Lower leg skin (tissue), 4 donors: Measurements from ENCODE around the gene FZD10. TPM values are rescaled to one million over a fixed set of nuclear protein-coding genes. Genes with fewer than 3 reads are reported as not detected.

Experiments used
- DNase-seq, 2 donors: peaks; one replicate each; pipeline ENCODE4 v3.0.0-alpha.2; 2019; ENCODE audit warnings: low spot score in 2 of 2
- H3K4me3 ChIP-seq: fragments of 200-600 bp; sonication (generic); 2 replicates; pipeline ENCODE4 v1.5.1; 2017; ENCODE audit warnings: mild to moderate bottlenecking, low read depth; ENCODE audit not compliant: poor library complexity, severe bottlenecking
- CTCF ChIP-seq, 3 donors: fragments of 450-650 bp; IDR thresholded peaks; one replicate each; pipeline ENCODE4 v1.5.1; 2016; ENCODE audit warnings: antibody characterized with exemption in 3 of 3, mild to moderate bottlenecking in 3 of 3, moderate library complexity in 2 of 3
- POLR2A ChIP-seq, 2 donors: fragments of 450-650 bp; IDR thresholded peaks; one replicate each; pipeline ENCODE4 v1.6.1; 2016 to 2017; ENCODE audit warnings: antibody characterized with exemption in 2 of 2, mild to moderate bottlenecking in 1 of 2, moderate library complexity in 1 of 2
- WGBS, 2 donors: methylation state at CpG; one replicate each; pipeline ENCODE4 v1.1.5; 2018; 5-methylcytosine and 5-hydroxymethylcytosine counted together
- intact Hi-C: fragments of 100-400 bp; cut with DNase I; formaldehyde crosslinking; loops from one replicate; pipeline ENCODE4 v1.15.0; 2023; ENCODE audit warnings: low total_unique reads
- total RNA-seq, 4 donors: library from RNA; depleted of rRNA; stranded (reverse); fragments of >200 nt; gene quantifications; one replicate each; pipeline ENCODE4 v1.1.0, GENCODE V29; 2016

FZD10 gene
- total RNA-seq, 4 donors from 2014 or later = 11.0 to 33.2 (median 19.3) TPM

- WGBS, 2 donors = 84 to 85% methylated on average over 6 of the region's 6 CpGs
- DNase-seq = no peak
- intact Hi-C loops = no loop called here
- no peak for TF ChIP-seq POLR2A (IDR thresholded peaks at IDR 0.05)
- no peak for TF ChIP-seq CTCF (IDR thresholded peaks at IDR 0.05)
- H3K4me3 ChIP-seq = no peak overlapping the region
Measured at GRCh38 chr12:130118181-130118580, 44.1 kb upstream of the FZD10 start.

- 72 to 79% methylated on average over 19 to 20 of the region's 27 CpGs for WGBS, 2 donors
- H3K4me3 ChIP-seq = no peak overlapping the region
- DNase-seq = no peak
- TF ChIP-seq CTCF (IDR thresholded peaks at IDR 0.05) = no peak
- TF ChIP-seq POLR2A (IDR thresholded peaks at IDR 0.05) = no peak
- intact Hi-C loops = no loop called here
Measured at GRCh38 chr12:130119241-130119861, 42.9 kb upstream of the FZD10 start.

- H3K4me3 ChIP-seq = no peak overlapping the region
- WGBS, 2 donors = 81% methylated on average over 29 to 31 of the region's 31 CpGs
- no peak for TF ChIP-seq POLR2A (IDR thresholded peaks at IDR 0.05)
- no peak for TF ChIP-seq CTCF (IDR thresholded peaks at IDR 0.05)
- intact Hi-C loops = no loop called here
- no peak for DNase-seq
Measured at GRCh38 chr12:130120012-130120805, 42.1 kb upstream of the FZD10 start.

GRCh38 chr12:130121226-130122000 lies 40.9 kb upstream of the FZD10 start:
- intact Hi-C loops = no loop called here
- H3K4me3 ChIP-seq = no peak overlapping the region
- no peak for TF ChIP-seq CTCF (IDR thresholded peaks at IDR 0.05)
- TF ChIP-seq POLR2A (IDR thresholded peaks at IDR 0.05) = no peak
- no peak for DNase-seq
- WGBS, 2 donors = 45 to 49% methylated on average over 11 of the region's 11 CpGs

- WGBS, 2 donors = 56 to 62% methylated on average over 4 of the region's 4 CpGs
- TF ChIP-seq POLR2A (IDR thresholded peaks at IDR 0.05) (no peak), CTCF (IDR thresholded peaks at IDR 0.05) (no peak)
Measured at GRCh38 chr12:130122356-130122755, 39.9 kb upstream of the FZD10 start.

More at GRCh38 chr12:130122356-130122755, 39.9 kb upstream of the FZD10 start:
- DNase-seq = no peak
- intact Hi-C loops = no loop called here
- no peak overlapping the region for H3K4me3 ChIP-seq
